H9 (cell line): Measurements from ENCODE around the gene PPIF. TPM values are rescaled to one million over a fixed set of nuclear protein-coding genes. Genes with fewer than 3 reads are reported as not detected.

Experiments used
- DNase-seq: peaks from one replicate; pipeline ENCODE4 v3.0.0-alpha.2; 2017
- H2AFZ ChIP-seq: one replicate; pipeline ENCODE4 v1.6.1; 2013; ENCODE audit warnings: mild to moderate bottlenecking, low read length, control low read depth, moderate library complexity
- H2AK5ac ChIP-seq: 2 replicates; pipeline ENCODE4 v1.6.1; 2013; ENCODE audit warnings: low read length, control low read depth, mixed read lengths; ENCODE audit not compliant: insufficient read length
- H2BK120ac ChIP-seq: one replicate; pipeline ENCODE4 v1.6.1; 2013; ENCODE audit warnings: low read depth, mild to moderate bottlenecking, low read length, control low read depth, inconsistent platforms; ENCODE audit not compliant: poor library complexity, severe bottlenecking
- H2BK12ac ChIP-seq: 2 replicates; pipeline ENCODE4 v1.6.1; 2013; ENCODE audit warnings: low read length, control low read depth, mixed read lengths, low read depth; ENCODE audit not compliant: insufficient read length
- H2BK15ac ChIP-seq: 2 replicates; pipeline ENCODE4 v1.6.1; 2013; ENCODE audit warnings: low read depth, low read length, control low read depth
- H2BK20ac ChIP-seq: one replicate; pipeline ENCODE4 v1.6.1; 2013; ENCODE audit warnings: low read depth, mild to moderate bottlenecking, low read length, control low read depth, inconsistent platforms; ENCODE audit not compliant: poor library complexity, severe bottlenecking
- H2BK5ac ChIP-seq: 2 replicates; pipeline ENCODE4 v1.6.1; 2013; ENCODE audit warnings: low read length, control low read depth, mixed read lengths; ENCODE audit not compliant: insufficient read length
- H3K14ac ChIP-seq: 2 replicates; pipeline ENCODE4 v1.6.1; 2013; ENCODE audit warnings: low read length, control low read depth; ENCODE audit not compliant: insufficient read depth
- H3K18ac ChIP-seq: 2 replicates; pipeline ENCODE4 v1.6.1; 2013; ENCODE audit warnings: low read depth, mild to moderate bottlenecking, mixed read lengths, low read length, control low read depth; ENCODE audit not compliant: insufficient read length
- H3K23ac ChIP-seq: 2 replicates; pipeline ENCODE4 v1.6.1; 2013; ENCODE audit warnings: low read length, control low read depth, mixed read lengths, low read depth; ENCODE audit not compliant: insufficient read length
- H3K23me2 ChIP-seq: 2 replicates; pipeline ENCODE4 v1.6.1; 2013; ENCODE audit warnings: low read depth, mild to moderate bottlenecking, mixed read lengths, low read length, control low read depth; ENCODE audit not compliant: insufficient read length, poor library complexity, severe bottlenecking
- H3K27ac ChIP-seq: 2 replicates; pipeline ENCODE4 v1.5.1; 2013; ENCODE audit warnings: low read length, control low read depth, mixed read lengths, low read depth; ENCODE audit not compliant: insufficient read length
- H3K27me3 ChIP-seq: 2 replicates; pipeline ENCODE4 v1.6.1; 2013; ENCODE audit warnings: low read length, control low read depth, inconsistent platforms; ENCODE audit not compliant: insufficient read depth
- H3K4ac ChIP-seq: 2 replicates; pipeline ENCODE4 v1.6.1; 2013; ENCODE audit warnings: low read depth, mild to moderate bottlenecking, control low read depth, inconsistent platforms, low read length, moderate library complexity
- H3K4me1 ChIP-seq: 2 replicates; pipeline ENCODE4 v1.6.1; 2013; ENCODE audit warnings: low read length, control low read depth, inconsistent platforms; ENCODE audit not compliant: insufficient read depth
- H3K4me2 ChIP-seq: 2 replicates; pipeline ENCODE4 v1.6.1; 2013; ENCODE audit warnings: low read length, control low read depth, mixed read lengths; ENCODE audit not compliant: insufficient read length, insufficient read depth
- H3K56ac ChIP-seq: 2 replicates; pipeline ENCODE4 v1.6.1; 2013; ENCODE audit warnings: low read depth, mild to moderate bottlenecking, mixed read lengths, low read length, control low read depth; ENCODE audit not compliant: insufficient read length
- H3K79me1 ChIP-seq: 2 replicates; pipeline ENCODE4 v1.6.1; 2013; ENCODE audit warnings: low read depth, mild to moderate bottlenecking, moderate library complexity, low read length, control low read depth, inconsistent platforms; ENCODE audit not compliant: insufficient read depth, poor library complexity, severe bottlenecking
- H3K79me2 ChIP-seq: 2 replicates; pipeline ENCODE4 v1.6.1; 2013; ENCODE audit warnings: low read length, control low read depth, inconsistent platforms; ENCODE audit not compliant: insufficient read depth
- H3K9ac ChIP-seq: 2 replicates; pipeline ENCODE4 v1.6.1; 2013; ENCODE audit warnings: low read length, control low read depth, mixed read lengths; ENCODE audit not compliant: insufficient read length; ENCODE audit errors: extremely low read depth
- H3K9me3 ChIP-seq: one replicate; pipeline ENCODE4 v1.6.1; 2013; ENCODE audit warnings: low read depth, low read length, inconsistent platforms; ENCODE audit not compliant: control insufficient read depth
- H3T11ph ChIP-seq: one replicate; pipeline ENCODE4 v1.6.1; 2013; ENCODE audit warnings: mild to moderate bottlenecking, low read length, control low read depth, inconsistent platforms
- H4K20me1 ChIP-seq: one replicate; pipeline ENCODE4 v1.6.1; 2013; ENCODE audit not compliant: control insufficient read depth, insufficient read length, insufficient read depth
- H4K5ac ChIP-seq: 2 replicates; pipeline ENCODE4 v1.6.1; 2013; ENCODE audit warnings: low read depth, mild to moderate bottlenecking, mixed read lengths, low read length, control low read depth; ENCODE audit not compliant: insufficient read length
- H4K8ac ChIP-seq: replicated peaks from 2 replicates; pipeline ENCODE4 v1.6.1; 2013; ENCODE audit warnings: low read length, control low read depth, mixed read lengths, low read depth; ENCODE audit not compliant: insufficient read length
- H4K91ac ChIP-seq: 2 replicates; pipeline ENCODE4 v1.6.1; 2013; ENCODE audit warnings: low read depth, mild to moderate bottlenecking, moderate library complexity, mixed read lengths, low read length, control low read depth; ENCODE audit not compliant: insufficient read length
- H3K27ac Mint-ChIP-seq, 3 experiments: 2 replicates in 2 of 3; 3 replicates in 1 of 3; pipeline ENCODE4 v1.8.0; 2020 to 2021; ENCODE audit warnings: mixed read lengths in 3 of 3, mild to moderate bottlenecking in 1 of 3, moderate library complexity in 1 of 3
- H3K27me3 Mint-ChIP-seq: 2 replicates; pipeline ENCODE4 v1.8.0; 2021; ENCODE audit warnings: low read depth, mild to moderate bottlenecking, moderate library complexity, mixed read lengths
- H3K36me3 Mint-ChIP-seq, 3 experiments: 2 replicates in 2 of 3; 3 replicates in 1 of 3; pipeline ENCODE4 v1.8.0; 2020 to 2021; ENCODE audit warnings: low read depth in 3 of 3, mixed read lengths in 3 of 3; ENCODE audit not compliant: insufficient read depth in 1 of 3
- H3K4me1 Mint-ChIP-seq, 2 experiments: 2 replicates each; pipeline ENCODE4 v1.8.0; 2020; ENCODE audit warnings: mixed read lengths in 2 of 2
- H3K4me3 Mint-ChIP-seq, 2 experiments: 2 replicates in 1 of 2; 3 replicates in 1 of 2; pipeline ENCODE4 v1.8.0; 2020 to 2021; ENCODE audit warnings: mild to moderate bottlenecking in 2 of 2, mixed read lengths in 2 of 2, moderate library complexity in 1 of 2
- H3K9me3 Mint-ChIP-seq, 2 experiments: 2 replicates in 1 of 2; 3 replicates in 1 of 2; pipeline ENCODE4 v1.8.0; 2020; ENCODE audit warnings: mild to moderate bottlenecking in 2 of 2, mixed read lengths in 2 of 2, moderate library complexity in 1 of 2
- CTCF ChIP-seq: fragments of 200-600 bp; sonication (generic); conservative IDR thresholded peaks from 3 replicates; pipeline ENCODE4 v1.8.0; 2021; ENCODE audit warnings: antibody characterized with exemption, mild to moderate bottlenecking
- WGBS: extraction: QIAGEN DNeasy Blood & Tissue Kit; methylation state at CpG from one replicate; pipeline ENCODE4 v1.1.7; 2013; ENCODE audit warnings: missing lambda C conversion rate, low lambda C conversion rate, mixed read lengths; ENCODE audit not compliant: insufficient read length; ENCODE audit errors: extremely low coverage; 5-methylcytosine and 5-hydroxymethylcytosine counted together
- total RNA-seq: library from RNA; stranded (reverse); gene quantifications from 2 replicates; pipeline ENCODE4 v1.2.1, GENCODE V29; 2021

PPIF gene
- total RNA-seq, 1 experiment from 2014 or later = 79.7 TPM

- no peak overlapping the region for H2BK15ac ChIP-seq
- WGBS = no CpG with 5 or more reads among the region's 6 CpGs
- Mint-ChIP-seq H3K4me3 (no peak overlapping the region), H3K27ac (no peak overlapping the region), H3K9me3 (peaks cover 4 to 7% of the 10 kb centered on the region in 2 experiments; a peak in 3 of 5 replicates), H3K36me3 (peaks cover 0 to 3% (median 0%) of the 10 kb centered on the region in 3 experiments; a peak in 3 of 7 replicates), H3K4me1 (no peaks in the 10 kb centered on the region), H3K27me3 (peaks cover 9% of the 10 kb centered on the region)
- no peak overlapping the region for H2BK120ac ChIP-seq
- no peak overlapping the region for H4K5ac ChIP-seq
- H3K27me3 ChIP-seq = no peaks in the 10 kb centered on the region
- H4K91ac ChIP-seq = no peak overlapping the region
- H3K79me1 ChIP-seq = no peaks in the 10 kb centered on the region
- H2BK5ac ChIP-seq = no peak overlapping the region
- no peak overlapping the region for H3T11ph ChIP-seq
- no peak overlapping the region for H3K18ac ChIP-seq
- no peak overlapping the region for H4K8ac ChIP-seq
- H3K4me1 ChIP-seq = no peaks in the 10 kb centered on the region
- H2AK5ac ChIP-seq = no peak overlapping the region
- H3K14ac ChIP-seq = no peak overlapping the region
- no peaks in the 10 kb centered on the region for H4K20me1 ChIP-seq
- no peak overlapping the region for H3K56ac ChIP-seq
- TF ChIP-seq CTCF = no peak
- H3K9me3 ChIP-seq = no peaks in the 10 kb centered on the region
- H3K23me2 ChIP-seq = no peaks in the 10 kb centered on the region
- H2BK20ac ChIP-seq = no peak overlapping the region
- no peak overlapping the region for H3K9ac ChIP-seq
- no peak overlapping the region for H2BK12ac ChIP-seq
- no peaks in the 10 kb centered on the region for H3K79me2 ChIP-seq
- no peak overlapping the region for H3K4ac ChIP-seq
- no peak overlapping the region for H3K27ac ChIP-seq
- no peak for DNase-seq
- no peak overlapping the region for H3K4me2 ChIP-seq
- H3K23ac ChIP-seq = no peak overlapping the region
- H2AFZ ChIP-seq = no peak overlapping the region
Observed at GRCh38 chr10:79328147-79328701, 19.0 kb upstream of the PPIF start.
